ENCODE measurements around the gene CCDC78. TPM values are rescaled to one million over a fixed set of nuclear protein-coding genes. Genes with fewer than 3 reads are reported as not detected.

CCDC78 gene
- total and polyA plus RNA-seq, 2 of the 13 experiments (the other 11 are each of a cell fraction or from before 2014, with no cell fraction given): 0.53 to 1.5 TPM

GRCh38 chr16:695355-696089 lies 30.7 kb downstream of the CCDC78 start (continued):
- no peak for TF ChIP-seq NFAT5 (CRISPR knock-in tag; IDR thresholded peaks at IDR 0.05)
- no peak for TF ChIP-seq PBX3 (CRISPR knock-in tag; IDR thresholded peaks at IDR 0.05; ENCODE audit: borderline replicate concordance)
- TF ChIP-seq ZNF746 (CRISPR knock-in tag; IDR thresholded peaks at IDR 0.05): no peak
- TF ChIP-seq DR1 (CRISPR knock-in tag; IDR thresholded peaks at IDR 0.05): no peak
- TF ChIP-seq SETDB1 (CRISPR knock-in tag; IDR thresholded peaks at IDR 0.05; ENCODE audit: borderline replicate concordance): no peak
- peak; percentile 25; the same call in 1 of the 2 replicates for TF ChIP-seq BHLHE40 (IDR thresholded peaks at IDR 0.05; ENCODE audit: low read length)
- no peak; the same call in 1 of the 2 replicates for TF ChIP-seq SAP130 (CRISPR knock-in tag; IDR thresholded peaks at IDR 0.05; ENCODE audit: low read depth)
- TF ChIP-seq STAT6 (CRISPR knock-in tag; IDR thresholded peaks at IDR 0.05; ENCODE audit: borderline replicate concordance): no peak
- TF ChIP-seq ZNF235 (CRISPR knock-in tag; IDR thresholded peaks at IDR 0.05; ENCODE audit: borderline replicate concordance): no peak
- TF ChIP-seq ZNF710 (CRISPR knock-in tag; IDR thresholded peaks at IDR 0.05; ENCODE audit: borderline replicate concordance): peak; percentile 52; the same call in 1 of the 2 replicates
- 0 out of 2 replicates have a peak, but pooled peaks have one; percentile 42 for TF ChIP-seq CAMTA2 (CRISPR knock-in tag; IDR thresholded peaks at IDR 0.05; ENCODE audit: borderline replicate concordance)
- no peak; the same call in 1 of the 2 replicates for TF ChIP-seq TMF1 (CRISPR knock-in tag; IDR thresholded peaks at IDR 0.05; ENCODE audit: low read depth)
- TF ChIP-seq CCDC6 (CRISPR knock-in tag; IDR thresholded peaks at IDR 0.05): no peak
- peak; percentile 42; the same call in 1 of the 2 replicates for TF ChIP-seq HINFP (CRISPR knock-in tag; IDR thresholded peaks at IDR 0.05; ENCODE audit: low read depth)
- TF ChIP-seq ZNF747 (CRISPR knock-in tag; IDR thresholded peaks at IDR 0.05; ENCODE audit: borderline replicate concordance): 0 out of 2 replicates have a peak, but pooled peaks have one; percentile 47
